Endothelial cell (in vitro differentiated cells): Measurements from ENCODE around the gene PPARD. TPM values are rescaled to one million over a fixed set of nuclear protein-coding genes. Genes with fewer than 3 reads are reported as not detected.

Experiments used
- DNase-seq: peaks from one replicate; pipeline ENCODE4 v3.0.0; 2021; ENCODE audit warnings: low spot score
- H3K27ac Mint-ChIP-seq: one replicate; pipeline ENCODE4 v1.8.0; 2021; ENCODE audit warnings: mixed read lengths, inconsistent platforms; ENCODE audit not compliant: unreplicated experiment
- H3K27me3 Mint-ChIP-seq: one replicate; pipeline ENCODE4 v1.8.0; 2021; ENCODE audit warnings: mild to moderate bottlenecking, moderate library complexity, mixed read lengths, inconsistent platforms; ENCODE audit not compliant: unreplicated experiment
- H3K36me3 Mint-ChIP-seq: one replicate; pipeline ENCODE4 v1.8.0; 2021; ENCODE audit warnings: mild to moderate bottlenecking, low read depth, mixed read lengths, inconsistent platforms; ENCODE audit not compliant: unreplicated experiment
- H3K4me1 Mint-ChIP-seq: one replicate; pipeline ENCODE4 v1.8.0; 2021; ENCODE audit warnings: mild to moderate bottlenecking, mixed read lengths, inconsistent platforms; ENCODE audit not compliant: unreplicated experiment
- H3K4me3 Mint-ChIP-seq: one replicate; pipeline ENCODE4 v1.8.0; 2021; ENCODE audit warnings: mild to moderate bottlenecking, mixed read lengths, inconsistent platforms; ENCODE audit not compliant: unreplicated experiment
- H3K9me3 Mint-ChIP-seq: one replicate; pipeline ENCODE4 v1.8.0; 2021; ENCODE audit warnings: mixed read lengths, inconsistent platforms; ENCODE audit not compliant: unreplicated experiment
- CTCF ChIP-seq: fragments of 200-600 bp; sonication (generic); IDR thresholded peaks from one replicate; pipeline ENCODE4 v1.5.0; 2021; ENCODE audit warnings: antibody characterized with exemption; ENCODE audit not compliant: unreplicated experiment
- total RNA-seq: library from RNA; stranded (reverse); fragmentation: NEBNext Ultra II Directional; extraction: Animal tissue kit (Norgen Biotek cat#: 25700); gene quantifications from one replicate; pipeline ENCODE4 v1.2.1, GENCODE V29; 2021; ENCODE audit not compliant: unreplicated experiment

Gene PPARD
- total RNA-seq, 1 donor from 2014 or later, result 38.7 TPM

- H3K4me3 Mint-ChIP-seq, result no peak overlapping the region
- H3K4me1 Mint-ChIP-seq, result peaks cover 12% of the 10 kb centered on the region
- peaks cover 6% of the 10 kb centered on the region for H3K27me3 Mint-ChIP-seq
- TF ChIP-seq CTCF, result no peak
- no peak overlapping the region for H3K27ac Mint-ChIP-seq
- no peak for DNase-seq
- H3K36me3 Mint-ChIP-seq, result peaks cover 11% of the 10 kb centered on the region
- H3K9me3 Mint-ChIP-seq, result no peaks in the 10 kb centered on the region
These were observed 56.2 kb downstream of the PPARD start for GRCh38 chr6:35398526-35398925.

GRCh38 chr6:35400111-35400510 lies 57.8 kb downstream of the PPARD start:
- H3K36me3 Mint-ChIP-seq, result peaks cover 11% of the 10 kb centered on the region
- H3K9me3 Mint-ChIP-seq, result no peaks in the 10 kb centered on the region
- H3K4me3 Mint-ChIP-seq, result no peak overlapping the region
- H3K4me1 Mint-ChIP-seq, result peaks cover 6% of the 10 kb centered on the region
- H3K27me3 Mint-ChIP-seq, result peaks cover 7% of the 10 kb centered on the region
- H3K27ac Mint-ChIP-seq, result no peak overlapping the region
- no peak for TF ChIP-seq CTCF
- no peak for DNase-seq

GRCh38 chr6:35400901-35401311 lies 58.5 kb downstream of the PPARD start:
- no peak for TF ChIP-seq CTCF
- DNase-seq, result no peak
- Mint-ChIP-seq H3K27ac (no peak overlapping the region), H3K36me3 (peaks cover 11% of the 10 kb centered on the region), H3K4me1 (peaks cover 6% of the 10 kb centered on the region), H3K4me3 (no peak overlapping the region), H3K9me3 (no peaks in the 10 kb centered on the region), H3K27me3 (peaks cover 7% of the 10 kb centered on the region)

DNA sequence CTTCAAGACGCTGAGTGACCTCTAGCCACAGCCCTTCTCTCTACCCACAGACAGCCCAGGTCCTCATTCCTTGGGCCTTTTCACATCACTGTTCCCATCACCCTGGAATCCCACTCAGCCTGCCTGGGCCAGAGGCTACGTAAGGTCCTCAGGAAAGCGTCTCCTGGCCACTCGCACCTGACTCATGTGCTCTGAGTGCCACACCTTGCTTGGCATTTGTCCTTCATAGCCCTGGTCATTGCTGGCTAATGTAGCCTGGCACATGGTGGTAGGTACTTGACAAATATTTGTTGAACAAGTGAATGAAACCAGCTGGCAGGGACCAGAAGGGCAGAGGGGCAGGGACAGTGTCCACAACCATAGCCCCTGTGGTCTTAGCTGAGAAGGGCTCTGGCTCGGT lies 59.2 kb downstream of the PPARD start:
- H3K27ac Mint-ChIP-seq, result no peak overlapping the region
- peaks cover 11% of the 10 kb centered on the region for H3K36me3 Mint-ChIP-seq

More for the DNA sequence above, 59.2 kb downstream of the PPARD start:
- no peak for DNase-seq
- peaks cover 7% of the 10 kb centered on the region for H3K27me3 Mint-ChIP-seq
- peak overlapping the region; percentile 51 for H3K4me3 Mint-ChIP-seq
- H3K9me3 Mint-ChIP-seq, result no peaks in the 10 kb centered on the region
- no peak for TF ChIP-seq CTCF
- H3K4me1 Mint-ChIP-seq, result peaks cover 6% of the 10 kb centered on the region
